Activated CD4-positive, alpha-beta T cell treated with anti-CD3 and anti-CD28 coated beads, Interleukin-2, amount 50 U/mL, for 16 hours (primary cell): ENCODE measurements around the gene STYK1.
"Not testable (repeated sequence)": the region's sequence is repeated elsewhere in the genome, so short reads cannot be mapped to it uniquely, and the experiment has no call there.

Source experiments
- DNase-seq: peaks from one replicate; pipeline ENCODE4 v3.0.0-alpha.2; 2020

STYK1 gene

DNA sequence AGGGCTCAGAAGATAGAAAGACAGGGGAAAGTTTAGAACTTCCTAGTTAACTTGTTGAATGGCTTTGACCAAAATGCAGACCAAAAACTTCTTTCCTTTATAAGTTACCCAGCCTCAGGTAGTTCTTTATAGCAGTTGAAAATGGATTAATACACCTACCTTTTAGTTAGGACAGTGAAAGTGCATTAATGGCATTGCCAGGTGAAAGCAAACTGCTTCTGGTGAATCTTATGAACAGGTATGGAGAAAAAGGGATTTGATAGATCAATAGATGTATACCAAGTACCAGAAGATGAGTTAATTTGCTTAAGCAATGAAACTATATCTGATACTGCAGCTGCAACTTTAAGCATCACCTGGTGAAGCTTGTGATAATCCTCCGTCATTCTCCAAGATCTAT, 14.2 kb upstream of the STYK1 start:
- DNase-seq: no peak

DNA sequence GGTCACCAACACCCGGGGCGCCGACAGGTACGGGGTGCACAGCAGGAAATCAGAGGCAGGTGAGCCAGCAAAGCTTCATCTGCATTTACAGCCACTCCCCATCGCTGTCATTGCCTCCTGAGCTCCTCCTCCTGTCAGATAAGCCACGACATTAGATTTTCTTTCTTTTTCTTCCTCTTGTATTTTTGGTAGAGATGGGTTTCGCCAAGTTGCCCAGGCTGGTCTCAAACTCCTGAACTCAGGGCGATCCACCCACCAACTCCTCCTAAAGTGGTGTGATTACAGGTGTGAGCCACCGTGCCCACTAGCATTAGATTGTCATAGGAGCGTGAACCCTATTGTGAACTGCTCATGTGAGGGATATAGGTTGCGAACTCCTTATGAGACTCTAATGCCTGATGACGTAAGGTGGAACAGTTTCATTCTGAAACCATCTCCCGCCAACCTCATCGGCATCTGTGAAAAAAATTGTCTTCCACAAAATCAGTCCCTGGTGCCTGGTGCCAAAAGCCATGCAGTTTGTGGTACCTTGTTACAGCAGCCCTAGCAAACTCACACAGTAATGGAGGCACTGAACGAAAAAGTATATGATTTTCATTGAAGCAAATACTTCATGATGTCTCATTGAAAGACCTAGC, 1.5 kb downstream of the STYK1 start:
- no peak for DNase-seq

DNA sequence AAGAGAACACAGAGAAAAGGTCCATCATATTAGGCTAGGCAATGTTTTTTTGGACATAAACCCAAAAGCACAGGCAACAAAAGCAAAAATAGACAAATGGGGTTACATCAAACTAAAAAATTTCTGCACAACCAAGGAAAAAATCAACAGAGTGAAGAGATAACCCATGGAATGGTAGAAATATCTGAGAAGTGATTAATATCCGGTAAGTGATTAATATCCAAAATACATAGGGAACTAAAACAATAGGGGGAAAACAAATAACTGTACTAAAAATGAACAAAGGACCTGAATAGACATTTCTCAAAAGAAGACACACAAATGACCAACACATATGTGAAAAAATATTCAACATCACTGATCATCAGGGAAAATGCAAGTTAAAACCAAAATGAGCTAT, 4.3 kb downstream of the STYK1 start:
- no peak for DNase-seq

DNA sequence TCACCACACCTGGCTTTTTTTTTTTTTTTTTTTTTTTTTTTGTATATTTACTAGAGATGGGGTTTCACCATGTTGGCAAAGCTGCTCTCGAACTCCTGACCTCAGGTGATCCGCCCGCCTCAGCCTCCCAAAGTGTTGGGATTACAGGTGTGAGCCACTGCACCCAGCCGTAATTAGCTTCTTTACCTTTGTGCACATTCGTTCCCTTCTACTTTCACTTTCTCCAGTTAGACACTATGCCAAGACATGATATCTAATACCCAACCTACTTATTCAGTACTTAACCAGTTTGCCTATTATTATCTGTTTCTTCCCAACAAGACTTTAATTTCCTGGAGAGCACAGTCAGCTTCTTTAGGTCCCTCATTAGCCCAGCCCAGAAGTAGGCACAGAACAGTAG, 5.3 kb downstream of the STYK1 start:
- DNase-seq: no peak

DNA sequence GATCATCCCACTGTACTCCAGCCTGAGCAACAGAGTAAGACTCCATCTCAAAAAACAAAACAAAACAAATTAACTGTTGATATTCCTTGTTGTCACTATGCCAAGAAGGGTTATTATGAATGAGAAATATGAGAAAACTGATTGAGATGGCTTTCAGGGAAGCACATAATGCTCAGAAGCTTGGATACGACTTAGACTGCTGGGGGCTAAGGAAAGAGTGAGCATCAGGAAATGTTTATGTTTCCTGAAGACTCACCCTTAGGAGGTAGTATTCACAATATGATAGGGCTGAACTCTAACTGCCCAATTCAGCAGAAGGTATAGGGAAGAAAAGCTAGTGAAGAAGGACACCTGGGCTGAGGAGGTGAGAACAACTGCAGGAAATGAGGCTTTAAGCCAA, 6.3 kb downstream of the STYK1 start:
- no peak for DNase-seq

DNA sequence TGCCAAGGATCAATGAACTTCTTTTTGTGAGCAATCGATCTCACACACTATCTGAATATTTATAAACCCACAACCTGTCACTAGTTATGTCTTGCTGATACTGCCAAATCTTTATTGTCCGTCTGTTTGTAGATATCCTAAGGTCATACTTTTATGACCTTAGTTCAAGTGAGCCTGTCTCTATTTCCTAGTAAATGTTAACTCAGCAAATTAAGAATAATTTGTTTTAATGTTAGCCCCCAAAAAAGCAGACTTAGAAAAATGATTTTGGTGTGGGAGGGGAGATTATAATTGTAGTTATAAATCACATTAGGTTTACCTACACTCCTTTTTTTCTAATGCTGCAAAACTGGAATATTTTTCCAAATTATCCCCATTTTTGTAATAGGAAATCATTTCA, 9.4 kb downstream of the STYK1 start:
- no peak for DNase-seq

DNA sequence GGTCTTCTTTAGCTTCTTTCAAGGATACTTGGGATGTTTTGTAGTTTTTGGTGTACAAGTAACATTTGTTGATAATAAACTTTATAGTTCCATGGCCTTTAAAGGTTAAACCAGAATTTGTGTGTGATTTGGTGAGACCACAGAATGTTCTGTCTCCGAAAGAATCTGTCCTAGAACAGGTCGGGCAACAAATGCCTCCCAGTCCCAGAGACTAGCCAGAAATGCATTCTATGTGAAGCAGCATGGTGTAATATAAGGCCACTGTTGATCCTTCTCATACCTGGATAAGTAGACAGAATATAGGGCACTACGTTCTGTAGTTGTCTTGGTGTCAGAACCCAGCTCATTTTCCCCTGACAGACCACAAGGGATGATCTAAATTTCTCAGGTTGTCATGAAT, 10.0 kb downstream of the STYK1 start:
- DNase-seq: no peak

DNA sequence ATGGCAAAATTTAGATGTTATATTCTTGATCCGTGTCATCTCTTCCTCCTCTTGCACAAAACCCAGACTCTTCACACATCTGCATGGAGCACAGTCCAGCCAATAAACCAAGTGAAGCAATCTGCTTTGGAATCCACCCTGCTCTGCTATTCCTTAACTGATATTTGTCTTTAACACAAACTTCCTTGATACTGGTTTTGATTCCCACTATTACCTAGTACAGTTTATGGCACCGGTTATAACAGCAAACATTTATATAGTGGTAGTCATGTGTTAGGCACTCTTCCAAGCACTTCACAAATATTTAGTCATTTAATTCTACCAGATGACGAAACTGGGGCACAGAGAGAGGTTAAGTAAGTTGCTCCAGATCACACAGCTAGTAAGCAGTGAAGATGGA, 12.5 kb downstream of the STYK1 start:
- no peak for DNase-seq

DNA sequence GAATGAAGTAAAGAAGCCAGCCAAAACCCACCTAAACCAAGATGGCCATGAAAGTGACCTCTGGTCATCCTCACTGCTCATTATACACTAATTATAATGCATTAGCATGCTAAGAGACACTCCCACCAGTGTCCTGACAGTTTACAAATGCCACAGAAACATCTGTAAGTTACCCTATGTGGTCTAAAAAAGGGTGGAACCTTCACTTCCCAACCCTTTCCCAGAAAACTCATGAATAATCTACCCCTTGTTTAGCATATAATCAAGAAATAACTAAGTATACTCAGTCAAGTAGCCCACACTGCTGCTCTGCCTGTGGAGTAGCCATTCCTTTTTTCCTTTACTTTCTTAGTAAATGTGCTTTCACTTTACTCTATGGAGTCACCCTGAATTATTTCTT, 19.8 kb downstream of the STYK1 start:
- no peak for DNase-seq

DNA sequence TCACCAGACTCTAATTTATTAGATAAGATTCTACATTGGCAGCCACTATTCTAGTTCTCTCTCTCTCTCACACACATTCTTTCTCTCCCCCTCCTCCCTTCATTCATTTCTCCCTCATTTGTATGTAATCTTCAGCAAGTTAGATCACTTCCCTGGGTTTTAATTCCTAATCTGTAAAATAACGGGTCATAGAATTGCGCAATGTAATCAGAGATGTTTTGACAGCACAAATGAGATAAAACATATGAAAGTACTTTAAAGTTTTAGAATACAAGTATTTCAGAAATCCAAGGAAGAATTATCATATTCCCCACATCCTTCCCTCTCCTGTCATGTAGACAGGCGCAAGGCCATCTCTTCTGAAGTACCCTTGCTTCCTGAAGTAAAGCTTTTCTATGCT, 21.7 kb downstream of the STYK1 start:
- DNase-seq: no peak

DNA sequence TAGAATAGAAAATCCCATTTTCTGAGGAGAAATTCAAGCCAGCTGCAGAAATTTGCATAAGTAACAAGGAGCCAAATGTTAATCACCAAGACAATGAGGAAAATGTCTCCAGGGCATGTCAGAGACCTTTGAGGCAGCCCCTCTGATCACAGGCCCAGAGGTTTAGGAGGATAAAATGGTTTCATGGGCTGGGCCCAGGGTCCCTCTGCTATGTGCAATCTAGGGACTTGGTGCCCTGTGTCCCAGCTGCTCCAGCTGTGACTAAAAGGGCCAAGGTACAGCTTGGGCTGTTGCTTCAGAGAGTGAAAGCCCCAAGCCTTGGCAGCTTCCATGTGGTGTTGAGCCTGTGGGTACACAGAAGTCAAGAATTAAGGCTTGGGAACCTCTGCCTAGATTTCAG, 27.3 kb downstream of the STYK1 start:
- not testable (repeated sequence) for DNase-seq

DNA sequence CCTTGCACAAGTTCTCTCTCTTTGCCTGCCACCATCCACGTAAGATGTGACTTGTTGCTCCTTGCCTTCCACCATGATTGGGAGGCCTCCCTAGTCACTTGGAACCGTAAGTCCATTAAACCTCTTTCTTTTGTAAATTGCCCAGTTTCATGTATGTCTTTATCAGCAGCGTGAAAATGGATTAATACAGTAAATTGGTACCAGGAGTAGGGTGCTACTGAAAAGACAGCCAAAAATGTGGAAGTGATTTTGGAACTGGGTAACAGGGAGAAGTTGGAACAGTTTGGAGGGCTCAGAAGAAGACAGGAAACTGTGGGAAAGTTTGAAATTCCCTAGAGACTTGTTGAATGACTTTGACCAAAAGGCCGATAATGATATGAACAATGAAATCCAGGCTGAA, 27.9 kb downstream of the STYK1 start:
- no peak for DNase-seq

DNA sequence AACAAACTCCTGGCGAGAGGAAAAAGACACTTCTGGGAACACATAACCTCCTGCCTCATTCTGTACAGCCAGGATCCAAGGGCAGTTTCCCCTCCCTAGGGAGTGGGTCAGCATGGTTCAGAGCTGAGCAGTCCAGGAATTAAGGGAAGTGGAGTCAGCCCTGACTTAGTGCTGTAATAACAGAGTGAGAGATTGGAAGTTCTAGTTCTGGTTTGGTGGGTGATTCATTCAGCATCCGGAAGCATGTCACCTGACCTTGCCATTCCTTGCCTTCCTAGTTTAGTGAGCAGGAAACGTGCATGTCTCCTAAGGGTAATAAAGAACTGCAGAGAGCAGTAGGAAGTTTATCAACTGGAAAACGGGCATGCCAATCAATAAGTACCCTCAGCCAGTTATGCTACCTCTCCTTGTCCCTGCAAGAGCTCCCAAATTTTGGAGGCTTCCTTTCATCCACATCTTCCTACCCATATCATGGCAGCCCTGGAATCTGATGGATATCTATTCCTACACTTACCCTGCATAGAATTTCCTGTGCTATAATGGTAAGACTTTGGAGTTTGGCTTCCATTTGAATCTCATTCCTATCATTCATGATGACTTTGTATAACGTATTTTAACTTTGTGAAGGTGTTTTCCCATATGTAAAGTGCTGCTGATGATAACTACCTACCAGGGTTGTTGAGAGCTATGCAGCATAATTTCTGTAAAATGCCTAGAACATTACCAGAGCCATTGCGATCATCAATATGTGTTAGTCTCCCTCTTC, 31.9 kb downstream of the STYK1 start:
- DNase-seq: no peak

DNA sequence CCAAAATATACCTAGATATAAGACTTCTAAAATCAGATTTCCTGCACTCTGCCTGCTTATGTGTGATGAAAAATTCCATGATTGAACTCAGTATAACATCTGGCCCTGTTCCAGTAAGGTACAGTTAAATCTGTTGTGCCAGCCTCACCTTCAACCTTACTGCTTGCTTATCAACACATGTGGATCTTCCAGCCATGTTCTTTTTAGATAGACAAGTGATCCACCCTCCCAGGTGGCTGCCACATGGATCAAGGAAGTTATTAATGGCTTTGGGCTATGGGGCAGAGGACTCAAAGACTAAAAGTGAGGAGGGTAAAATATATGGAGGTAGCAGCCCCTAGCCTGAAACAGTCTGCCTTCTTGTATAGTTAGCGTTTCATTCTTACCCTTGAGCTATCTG, 35.1 kb downstream of the STYK1 start:
- no peak for DNase-seq

DNA sequence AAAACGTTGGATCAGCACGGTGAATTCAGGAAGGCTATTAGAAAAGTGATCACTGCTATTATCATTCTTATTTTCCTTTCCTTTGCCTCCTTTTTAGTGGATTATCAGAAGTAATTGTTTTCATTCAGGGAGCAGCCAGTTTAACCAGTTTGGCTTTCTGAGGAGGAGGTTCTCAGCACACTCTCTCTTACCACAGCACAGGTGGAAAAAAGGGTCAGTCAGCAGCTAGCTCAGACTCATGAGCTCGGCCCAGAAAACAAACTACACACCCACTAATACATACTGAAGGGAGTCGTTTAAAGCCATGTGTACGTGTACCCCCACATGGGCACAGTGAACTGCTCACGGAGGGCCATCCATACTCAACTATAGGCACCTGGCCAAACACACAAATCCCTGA, 37.2 kb downstream of the STYK1 start:
- DNase-seq: no peak

DNA sequence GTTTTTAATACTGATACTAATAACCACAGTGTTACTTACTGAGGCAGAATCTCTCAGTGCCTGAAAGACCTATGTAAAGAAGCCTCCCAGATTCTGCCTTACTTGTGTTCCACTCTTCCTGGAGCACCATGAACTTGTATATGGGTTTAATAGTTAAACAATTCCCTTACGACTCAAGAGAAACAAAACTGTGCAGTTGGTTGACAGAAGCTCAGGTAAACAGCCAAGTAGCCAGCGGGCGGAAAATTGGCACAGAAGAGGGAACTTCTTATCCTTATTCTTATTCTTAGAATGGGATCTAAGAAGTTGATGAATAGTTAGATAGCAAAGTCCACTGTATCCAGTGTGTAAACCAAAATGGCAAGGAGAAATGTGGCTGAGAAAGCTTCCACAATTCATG, 37.7 kb downstream of the STYK1 start:
- no peak for DNase-seq

DNA sequence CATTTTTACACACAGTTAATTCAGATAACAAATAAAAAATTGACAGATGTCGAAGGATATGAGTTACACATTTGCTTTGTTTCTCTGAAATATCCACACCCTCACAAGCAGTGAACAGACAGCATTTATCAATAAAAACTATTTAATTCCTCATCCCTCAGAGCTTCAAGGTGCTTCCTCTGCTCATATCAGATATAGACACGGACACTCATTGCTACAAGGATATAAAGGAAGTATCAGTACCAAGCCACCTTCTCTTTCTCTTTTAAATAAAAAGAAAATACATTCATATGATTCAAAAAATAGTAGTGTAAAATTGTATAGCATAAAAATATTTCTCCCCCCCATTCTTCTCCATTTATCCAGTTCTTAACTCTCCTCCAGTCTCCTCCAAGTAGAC, 38.5 kb downstream of the STYK1 start:
- DNase-seq: no peak

DNA sequence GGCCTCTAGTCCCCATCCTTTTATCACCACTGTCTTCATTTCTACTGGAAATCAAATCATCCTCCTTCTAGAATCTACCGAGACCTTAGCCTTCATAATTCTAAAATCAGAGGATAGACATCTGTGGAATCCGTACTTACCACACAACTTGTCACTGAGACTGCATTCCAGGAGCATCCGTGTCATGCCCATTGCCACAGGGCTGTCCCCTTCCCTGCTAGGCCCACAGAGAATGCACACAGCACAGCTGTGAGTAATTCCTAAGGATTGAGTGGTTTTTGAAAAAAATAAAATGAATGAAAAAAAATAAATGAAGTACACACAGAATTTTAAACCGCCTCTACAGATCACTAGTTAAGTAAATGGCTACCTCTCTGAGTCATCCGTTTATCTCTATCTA, 39.4 kb downstream of the STYK1 start:
- DNase-seq: no peak

DNA sequence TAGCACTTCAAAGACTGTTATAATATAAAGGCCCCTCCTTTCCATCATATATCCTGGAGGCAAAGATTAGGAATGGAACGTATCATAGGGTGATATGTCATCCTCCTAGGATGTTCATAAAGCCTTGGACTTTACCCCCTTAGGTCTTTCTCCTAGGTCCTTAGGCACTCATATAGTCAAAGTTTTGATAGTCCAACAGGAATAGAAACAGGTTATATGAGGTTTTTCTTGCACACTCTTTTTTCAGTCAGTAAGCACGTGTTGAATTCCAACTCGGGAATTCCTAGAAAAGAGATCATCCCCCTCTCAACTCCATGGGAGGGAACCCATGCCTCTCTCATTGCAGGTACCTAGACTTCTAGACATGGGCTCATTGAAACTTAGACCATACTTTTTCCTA, 40.3 kb downstream of the STYK1 start:
- DNase-seq: no peak

DNA sequence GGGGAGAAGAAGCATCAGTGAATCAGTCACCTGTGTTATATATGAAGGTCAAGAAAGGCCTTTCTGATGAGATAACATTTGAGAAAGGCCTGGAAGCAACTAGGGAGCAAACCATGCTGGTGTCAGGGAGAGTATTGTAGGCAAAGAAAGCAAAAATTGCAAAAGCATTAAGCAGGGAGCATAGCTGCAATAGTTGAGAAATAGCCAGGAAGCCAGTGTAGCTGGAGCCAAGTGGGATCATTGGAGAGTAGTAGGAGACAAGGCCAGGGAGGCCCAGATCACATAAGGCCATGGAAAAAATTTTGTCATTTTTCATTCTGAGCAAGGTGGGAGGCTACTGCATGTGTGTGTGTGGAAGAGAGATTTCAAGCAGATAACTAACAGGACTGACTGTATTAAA, 41.6 kb downstream of the STYK1 start:
- DNase-seq: no peak

DNA sequence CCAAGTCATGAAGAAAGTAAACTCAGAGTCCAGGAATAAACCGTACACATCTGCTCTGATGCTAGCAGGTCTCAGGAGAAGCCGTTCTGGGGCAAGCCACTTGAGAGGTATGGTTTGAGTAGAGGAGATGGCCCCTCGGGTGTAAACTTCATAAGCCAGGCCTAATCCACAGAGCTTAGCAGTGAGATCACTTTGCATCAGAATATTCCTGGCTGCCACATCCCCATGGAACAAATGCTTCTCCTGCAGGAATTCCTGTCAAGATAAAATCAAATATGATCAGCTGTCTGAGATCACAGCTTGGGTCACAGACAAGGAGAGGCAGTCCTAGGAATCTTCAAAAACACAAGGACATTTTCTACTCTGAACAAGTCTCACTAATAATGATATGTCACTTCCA, 49.2 kb downstream of the STYK1 start:
- DNase-seq: no peak

DNA sequence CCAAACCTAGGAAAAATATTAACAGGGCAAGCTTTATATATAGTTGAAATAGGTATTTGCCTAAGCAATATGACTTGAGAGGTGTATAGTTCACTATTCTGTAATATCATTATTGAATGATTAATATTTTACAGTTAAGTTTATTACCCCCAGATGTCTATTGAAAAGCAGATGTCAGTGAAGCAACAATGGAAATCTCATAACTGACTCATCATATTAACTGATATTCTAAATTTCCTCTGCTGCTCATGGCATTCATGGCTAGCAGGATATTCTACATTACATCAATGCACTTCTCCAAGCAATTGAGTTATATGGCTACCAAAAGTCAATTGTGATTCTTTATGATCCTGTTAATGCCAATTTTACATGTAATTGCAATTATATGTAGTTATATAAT, 50.7 kb downstream of the STYK1 start:
- DNase-seq: no peak

DNA sequence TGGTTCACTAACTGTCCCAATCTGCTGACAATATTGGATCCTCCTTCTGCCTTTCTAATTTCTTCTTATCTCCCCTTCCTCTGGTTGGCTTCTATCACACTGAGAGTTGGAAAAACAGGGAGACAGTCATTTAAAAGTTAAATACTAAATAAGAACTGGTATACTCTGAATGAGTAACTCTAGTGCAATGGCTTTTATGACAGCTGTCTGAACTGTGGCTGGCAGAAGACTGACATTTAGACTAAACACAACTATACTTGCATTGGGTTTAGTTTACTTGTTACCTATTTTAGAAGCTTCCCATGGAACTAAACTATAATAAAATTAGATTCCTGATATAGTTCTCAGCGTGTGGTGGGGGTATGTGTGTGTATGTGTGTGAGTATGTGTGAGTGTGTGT, 52.6 kb downstream of the STYK1 start:
- DNase-seq: no peak

DNA sequence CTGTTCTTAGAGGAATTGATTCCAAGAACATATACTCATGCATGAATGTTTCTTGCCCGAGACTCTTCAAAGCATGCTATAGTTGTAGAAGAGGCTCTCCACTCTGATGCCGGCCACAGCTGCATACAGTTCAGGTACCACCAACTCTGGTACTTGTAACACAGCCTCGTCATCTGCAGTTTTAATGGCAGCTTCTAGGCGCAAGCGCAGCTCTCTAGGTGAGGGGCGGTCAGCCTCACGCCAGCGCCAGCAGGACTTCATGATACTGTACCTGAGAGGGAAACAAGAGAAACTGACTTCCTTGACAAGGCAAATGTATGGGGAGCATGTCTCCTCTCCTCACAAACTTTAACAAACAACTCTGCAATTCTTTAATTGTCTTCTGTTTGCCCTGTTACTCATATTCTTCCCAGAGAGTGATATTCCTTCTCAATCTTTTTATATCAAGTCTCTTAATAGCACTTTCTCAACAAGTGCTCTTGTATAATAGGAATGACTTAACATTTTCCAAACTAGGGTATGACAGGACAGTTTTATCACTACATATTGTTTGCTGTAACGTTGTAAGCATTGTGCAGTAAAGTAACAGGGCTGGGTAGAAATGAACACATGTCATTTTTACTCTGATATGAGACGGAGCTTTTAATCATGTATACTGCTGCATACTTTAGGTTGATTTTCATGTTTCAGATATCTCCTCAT, 53.6 kb downstream of the STYK1 start:
- DNase-seq: no peak
